ENCODE data around the gene WDR45B.

The WDR45B gene

DNA sequence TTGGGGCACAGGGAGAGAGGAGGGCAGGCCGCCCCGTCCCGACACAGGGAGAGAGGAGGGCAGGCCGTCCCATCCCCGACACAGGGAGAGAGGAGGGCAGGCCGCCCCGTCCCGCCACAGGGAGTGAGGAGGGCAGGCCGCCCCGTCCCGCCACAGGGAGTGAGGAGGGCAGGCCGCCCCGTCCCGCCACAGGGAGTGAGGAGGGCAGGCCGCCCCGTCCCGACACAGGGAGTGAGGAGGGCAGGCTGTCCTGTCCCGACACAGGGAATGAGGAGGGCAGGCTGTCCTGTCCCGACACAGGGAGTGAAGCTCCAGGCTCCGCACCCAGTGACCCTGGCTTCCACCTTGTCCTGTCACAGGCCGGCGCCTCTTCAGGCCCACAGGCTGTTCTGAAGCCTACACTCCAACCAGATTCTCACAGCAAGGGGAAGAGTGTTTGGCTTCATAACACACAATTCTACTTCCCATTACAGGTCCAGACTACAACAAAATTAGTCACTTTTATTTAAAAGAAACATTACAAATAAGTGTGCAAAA, 34.1 kb downstream of the WDR45B start:
- Mint-ChIP-seq H3K27ac (no peak overlapping the region), H3K4me1 (no peaks in the 10 kb centered on the region), H3K27me3 (no peaks in the 10 kb centered on the region), H3K9me3 (no peaks in the 10 kb centered on the region), H3K4me3 (no peak overlapping the region), H3K36me3 (peaks cover 53 to 73% of the 10 kb centered on the region in 2 donors)
- ATAC-seq (replicated peaks) = no peak
- no peak for DNase-seq

DNA sequence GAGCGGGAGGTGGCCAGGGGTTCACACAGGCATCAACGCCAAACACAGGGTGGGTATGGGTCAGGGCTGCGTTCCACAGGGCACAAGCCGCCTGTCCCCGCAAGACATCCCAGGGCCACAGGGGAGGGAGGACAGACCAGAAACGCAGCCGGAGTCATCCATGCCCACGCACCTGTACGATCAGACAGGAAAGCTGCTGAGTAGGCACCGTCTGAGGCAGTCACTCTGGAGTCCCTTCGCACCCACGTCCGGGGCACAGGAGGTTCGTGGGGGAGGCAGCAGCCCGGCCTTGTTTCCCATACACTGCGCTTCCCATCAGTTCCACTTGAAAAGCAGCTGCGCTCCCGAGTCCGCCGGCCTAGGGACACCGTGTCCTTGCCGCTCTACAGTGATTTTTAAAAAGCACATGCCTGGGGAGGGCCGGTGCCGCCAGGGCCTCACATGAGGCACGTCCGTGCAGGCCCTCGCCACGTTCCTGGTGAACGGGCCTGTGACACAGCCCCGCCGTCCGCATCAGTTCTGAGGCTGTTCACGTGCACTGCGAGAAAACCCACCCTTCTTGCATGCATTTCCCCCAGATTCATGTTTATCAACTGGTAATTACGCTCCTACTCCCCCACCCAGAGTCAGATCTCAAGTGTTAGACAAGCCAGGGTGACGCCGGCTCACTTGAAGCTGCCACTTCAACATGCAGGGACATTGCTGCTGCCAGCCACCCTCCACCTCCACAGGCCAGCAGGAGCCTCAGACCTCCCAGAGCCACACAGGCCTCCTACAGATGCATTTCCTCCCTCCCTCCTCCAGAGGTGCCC, 34.8 kb downstream of the WDR45B start:
- ATAC-seq (replicated peaks) = no peak
- no peaks in the 10 kb centered on the region for H3K4me1 Mint-ChIP-seq

GRCh38 chr17:82611140-82612058, 36.8 kb downstream of the WDR45B start:
- no peaks in the 10 kb centered on the region for H3K9me3 Mint-ChIP-seq
- no peak overlapping the region for H3K27ac Mint-ChIP-seq
- peaks cover 46 to 75% of the 10 kb centered on the region in 2 donors for H3K36me3 Mint-ChIP-seq
- no peak overlapping the region for H3K4me3 Mint-ChIP-seq
- H3K27me3 Mint-ChIP-seq = no peaks in the 10 kb centered on the region
- no peaks in the 10 kb centered on the region for H3K4me1 Mint-ChIP-seq
- no peak for ATAC-seq (replicated peaks)
- DNase-seq = no peak

More for the DNA sequence above, 34.8 kb downstream of the WDR45B start:
- Mint-ChIP-seq H3K27ac (peak overlapping the region; percentile 38), H3K4me3 (no peak overlapping the region), H3K9me3 (no peaks in the 10 kb centered on the region), H3K36me3 (peaks cover 48 to 72% of the 10 kb centered on the region in 2 donors), H3K27me3 (no peaks in the 10 kb centered on the region)
- no peak for DNase-seq

DNA sequence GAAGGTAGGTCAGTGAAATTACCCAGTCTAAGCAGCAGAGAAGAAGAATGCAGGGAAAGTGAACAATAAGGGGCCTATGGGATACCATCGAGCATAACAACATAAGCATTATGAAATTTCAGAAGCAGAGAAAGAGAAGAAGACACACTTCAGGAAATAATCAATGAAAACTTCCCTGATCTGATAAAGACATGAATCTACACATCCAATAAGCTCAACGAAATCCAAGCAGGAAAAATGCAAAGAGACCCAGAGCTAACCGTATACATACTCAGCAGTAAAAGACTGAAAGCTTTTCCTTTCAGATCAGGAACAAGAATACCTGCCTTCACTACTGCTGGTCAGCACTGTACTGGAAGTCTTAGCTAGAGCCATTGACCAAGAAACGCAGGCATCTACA, 38.6 kb downstream of the WDR45B start:
- Mint-ChIP-seq H3K36me3 (peaks cover 37 to 75% of the 10 kb centered on the region in 2 donors), H3K4me3 (no peak overlapping the region), H3K27ac (no peak overlapping the region), H3K9me3 (no peaks in the 10 kb centered on the region), H3K27me3 (no peaks in the 10 kb centered on the region), H3K4me1 (peaks cover 1% of the 10 kb centered on the region in 2 donors)
- no peak for ATAC-seq (replicated peaks)
- no peak for DNase-seq

DNA sequence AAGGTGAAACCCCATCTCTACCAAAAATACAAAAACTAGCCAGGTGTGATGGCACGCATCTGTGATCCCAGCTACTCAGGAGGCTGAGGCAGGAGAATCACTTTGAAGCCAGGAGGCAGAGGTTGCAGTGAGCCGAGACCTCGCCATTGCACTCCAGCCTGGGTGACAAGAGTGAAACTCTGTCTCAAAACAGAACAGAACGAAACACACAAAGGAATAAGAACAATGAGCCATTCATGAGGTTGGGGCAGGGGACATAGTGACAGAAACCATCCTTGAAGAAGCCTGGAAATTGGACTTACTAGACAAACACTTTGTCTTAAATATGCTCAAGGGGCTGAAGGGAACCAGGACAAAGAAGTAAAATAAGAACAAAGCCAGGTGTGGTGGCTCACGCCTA, 39.4 kb downstream of the WDR45B start:
- H3K4me1 Mint-ChIP-seq = peaks cover 8 to 9% of the 10 kb centered on the region in 2 donors
- ATAC-seq (replicated peaks) = no peak
- no peaks in the 10 kb centered on the region for H3K9me3 Mint-ChIP-seq
- H3K27ac Mint-ChIP-seq = no peak overlapping the region
- no peaks in the 10 kb centered on the region for H3K27me3 Mint-ChIP-seq
- no peak overlapping the region for H3K4me3 Mint-ChIP-seq
- no peak for DNase-seq
- H3K36me3 Mint-ChIP-seq = peaks cover 41 to 78% of the 10 kb centered on the region in 2 donors

GRCh38 chr17:82605939-82606600, 42.2 kb downstream of the WDR45B start:
- DNase-seq (no peak), ATAC-seq (replicated peaks) (no peak)
- Mint-ChIP-seq H3K27me3 (no peaks in the 10 kb centered on the region), H3K9me3 (no peaks in the 10 kb centered on the region), H3K36me3 (peaks cover 49 to 84% of the 10 kb centered on the region in 2 donors), H3K27ac (peak overlapping the region; percentile 20), H3K4me1 (peaks cover 16 to 17% of the 10 kb centered on the region in 2 donors), H3K4me3 (no peak overlapping the region)

DNA sequence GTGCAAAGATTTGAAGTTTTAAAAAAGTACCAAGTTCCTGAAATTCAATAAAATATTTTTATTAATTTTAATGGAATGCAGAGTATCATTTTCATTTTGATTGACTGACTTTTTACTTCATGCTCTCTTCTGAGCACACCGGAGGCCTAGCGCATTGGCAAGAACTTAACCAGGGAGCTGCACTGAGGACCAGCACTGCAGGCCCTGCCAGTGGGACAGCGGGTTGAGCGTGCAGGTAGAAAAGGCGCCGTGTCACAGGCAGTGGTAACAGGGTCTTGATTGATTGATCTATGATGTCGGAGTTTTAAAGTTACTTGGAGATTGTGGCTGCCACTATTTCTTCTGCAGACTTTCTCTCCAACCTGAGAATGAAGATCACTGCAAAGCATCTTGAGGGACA, 43.7 kb downstream of the WDR45B start:
- peaks cover 21 to 23% of the 10 kb centered on the region in 2 donors for H3K4me1 Mint-ChIP-seq
- H3K27ac Mint-ChIP-seq = peak overlapping the region; percentile 73
- DNase-seq (no peak), ATAC-seq (replicated peaks) (no peak)
- no peaks in the 10 kb centered on the region for H3K27me3 Mint-ChIP-seq
- peaks cover 51 to 83% of the 10 kb centered on the region in 2 donors for H3K36me3 Mint-ChIP-seq
- no peaks in the 10 kb centered on the region for H3K9me3 Mint-ChIP-seq
- no peak overlapping the region for H3K4me3 Mint-ChIP-seq

DNA sequence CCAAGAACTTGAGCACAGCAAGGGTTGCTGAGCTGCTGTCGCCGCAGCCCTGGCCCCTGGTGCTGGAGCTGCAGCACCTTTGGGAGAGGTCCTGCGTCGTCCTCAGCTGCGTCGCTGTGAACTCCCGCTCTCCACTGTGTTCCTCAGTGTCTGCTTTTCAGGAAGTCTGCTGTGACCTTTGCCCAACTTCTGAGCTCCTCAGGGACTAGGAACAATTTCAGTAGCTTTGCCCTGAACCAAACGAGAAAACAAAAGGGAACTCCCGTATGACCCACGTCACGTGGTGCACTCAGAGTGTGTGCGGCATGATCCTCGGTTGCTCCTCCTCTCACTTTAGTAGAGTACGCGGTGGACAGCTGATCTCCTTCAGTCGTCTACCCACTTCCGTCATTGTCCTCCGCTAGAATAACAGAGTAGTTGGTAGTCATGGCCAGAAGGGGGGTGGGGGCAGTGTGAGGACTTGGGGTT, 44.2 kb downstream of the WDR45B start:
- Mint-ChIP-seq H3K9me3 (no peaks in the 10 kb centered on the region), H3K27me3 (no peaks in the 10 kb centered on the region), H3K27ac (peak overlapping the region; percentile 73), H3K4me1 (peaks cover 21 to 28% of the 10 kb centered on the region in 2 donors), H3K4me3 (peak overlapping the region in 1 of 2 donors; percentile 19), H3K36me3 (peaks cover 51 to 79% of the 10 kb centered on the region in 2 donors)
- ATAC-seq (replicated peaks) = peak; percentile 63 to 90
- no peak for DNase-seq

- H3K27me3 Mint-ChIP-seq = no peaks in the 10 kb centered on the region
- peaks cover 21 to 28% of the 10 kb centered on the region in 2 donors for H3K4me1 Mint-ChIP-seq
- ATAC-seq (replicated peaks) = no peak
- no peaks in the 10 kb centered on the region for H3K9me3 Mint-ChIP-seq
- DNase-seq = no peak
- no peak overlapping the region for H3K4me3 Mint-ChIP-seq
- peak overlapping the region; percentile 73 for H3K27ac Mint-ChIP-seq
- peaks cover 52 to 75% of the 10 kb centered on the region in 2 donors for H3K36me3 Mint-ChIP-seq
These were observed 45.1 kb downstream of the WDR45B start for GRCh38 chr17:82602986-82603710.

DNA sequence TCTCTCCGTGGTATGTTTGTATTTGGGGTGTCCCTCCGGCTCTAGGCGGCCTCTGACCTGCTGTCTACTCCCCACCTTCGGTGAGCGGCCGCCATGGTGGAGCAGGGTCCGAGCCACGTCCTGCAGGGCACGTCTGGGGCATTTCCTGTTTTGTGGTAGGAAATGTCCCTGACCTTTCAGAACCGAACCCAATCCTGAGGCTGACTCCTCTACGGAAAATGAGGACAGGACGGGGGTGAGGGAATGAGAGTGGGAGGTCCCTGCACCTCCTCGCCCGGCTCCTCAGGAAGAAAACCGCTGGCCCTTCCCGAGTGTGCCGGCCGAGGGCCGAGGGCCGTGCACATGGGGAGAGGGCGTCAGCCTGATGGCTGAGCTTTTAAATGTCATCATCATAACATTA, 45.8 kb downstream of the WDR45B start:
- Mint-ChIP-seq H3K36me3 (peaks cover 51 to 78% of the 10 kb centered on the region in 2 donors), H3K4me3 (no peak overlapping the region), H3K27me3 (no peaks in the 10 kb centered on the region), H3K4me1 (peaks cover 21 to 28% of the 10 kb centered on the region in 2 donors), H3K27ac (peak overlapping the region; percentile 44), H3K9me3 (no peaks in the 10 kb centered on the region)
- ATAC-seq (replicated peaks) (no peak), DNase-seq (no peak)

DNA sequence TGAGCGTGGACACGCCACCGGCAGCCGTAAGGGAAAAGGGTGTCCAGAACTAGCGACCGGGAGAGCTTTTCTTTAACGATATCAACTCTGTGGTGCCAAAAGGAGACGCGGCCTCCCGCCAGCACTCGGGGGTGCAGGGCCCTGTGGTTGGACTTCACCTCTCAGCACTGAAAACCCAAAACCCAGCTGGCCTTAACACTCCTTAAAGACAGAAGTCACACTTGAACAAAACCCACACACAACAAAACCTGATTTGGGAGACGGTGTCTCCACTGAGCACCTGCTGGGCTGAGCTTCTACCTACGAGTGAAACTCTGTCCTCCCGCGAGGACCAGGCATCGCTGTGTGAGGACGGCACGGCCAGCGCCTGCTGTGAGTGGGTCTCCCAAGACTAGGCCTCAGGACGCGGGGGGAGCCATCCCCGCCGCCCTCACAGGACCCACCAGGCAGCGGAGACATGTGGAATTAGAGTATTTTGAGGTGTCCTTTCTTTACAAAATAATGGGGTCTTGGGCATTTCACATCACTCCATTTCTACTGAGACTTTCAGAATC, 46.7 kb downstream of the WDR45B start:
- H3K4me1 Mint-ChIP-seq = peaks cover 21 to 32% of the 10 kb centered on the region in 2 donors
- no peaks in the 10 kb centered on the region for H3K9me3 Mint-ChIP-seq
- H3K27me3 Mint-ChIP-seq = no peaks in the 10 kb centered on the region
- ATAC-seq (replicated peaks) (no peak), DNase-seq (no peak)
- peaks cover 56 to 80% of the 10 kb centered on the region in 2 donors for H3K36me3 Mint-ChIP-seq
- no peak overlapping the region for H3K4me3 Mint-ChIP-seq
- H3K27ac Mint-ChIP-seq = no peak overlapping the region

DNA sequence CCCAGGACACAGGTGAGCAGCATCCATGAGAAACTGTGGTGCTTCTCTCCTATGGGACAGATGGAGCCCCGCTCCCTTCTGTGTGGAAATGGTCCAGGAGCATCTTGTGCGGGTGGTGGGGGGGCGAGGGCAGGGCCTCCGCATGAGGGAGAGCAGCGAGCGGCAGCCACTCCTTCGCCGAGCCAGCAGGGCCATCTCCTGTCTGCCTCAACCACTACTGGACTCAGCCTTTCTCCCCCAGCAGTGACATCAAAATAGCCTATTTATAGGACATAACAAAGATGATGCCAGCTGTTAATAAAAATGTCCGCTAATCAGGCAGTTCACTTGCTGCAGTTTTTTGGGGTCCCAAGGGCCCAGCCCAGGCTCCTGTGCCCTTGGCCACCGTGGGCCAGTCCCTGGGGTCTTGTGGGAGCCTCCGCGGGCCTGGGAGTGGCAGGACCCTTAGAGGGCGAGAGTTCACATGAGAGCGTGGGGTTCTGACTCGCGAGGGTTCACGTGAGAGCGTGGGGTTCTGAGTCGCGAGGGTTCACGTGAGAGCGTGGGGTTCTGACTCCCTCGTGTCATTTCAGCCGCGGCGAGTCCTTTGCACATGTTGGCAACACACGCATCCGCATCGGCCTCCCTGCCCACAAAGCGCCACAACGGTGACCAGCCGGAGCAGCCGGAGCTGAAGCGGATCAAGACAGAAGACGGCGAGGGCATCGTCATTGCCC, 47.4 kb downstream of the WDR45B start:
- ATAC-seq (replicated peaks) = no peak
- peaks cover 54 to 80% of the 10 kb centered on the region in 2 donors for H3K36me3 Mint-ChIP-seq
- H3K27ac Mint-ChIP-seq = no peak overlapping the region
- H3K9me3 Mint-ChIP-seq = no peaks in the 10 kb centered on the region
- no peaks in the 10 kb centered on the region for H3K27me3 Mint-ChIP-seq
- peaks cover 21 to 38% of the 10 kb centered on the region in 2 donors for H3K4me1 Mint-ChIP-seq
- no peak for DNase-seq
- H3K4me3 Mint-ChIP-seq = no peak overlapping the region

Measured in stimulated activated naive B cell treated with anti-CD40 and anti-IgM and Interleukin-4, amounts not matched to agents 10 μg/mL and 1 μg/mL and 100 μg/mL, for 72 hours (primary cell).